HepG2 (cell line): ENCODE results near the gene TYW1. TPM values are rescaled to one million over a fixed set of nuclear protein-coding genes. Genes with fewer than 3 reads are reported as not detected.
A peak's percentile ranks its signal among the peaks of the same experiment; 100 is the strongest.

Experiments
- DNMT3B ChIP-seq: conservative IDR thresholded peaks from 2 replicates; pipeline ENCODE4 v1.6.1; 2016; ENCODE audit warnings: missing biosample characterization, control low read depth
- DR1 ChIP-seq: sonication (generic); formaldehyde crosslinking; IDR thresholded peaks from 2 replicates; pipeline ENCODE4 v1.8.0; 2021; ENCODE audit warnings: mild to moderate bottlenecking, missing genetic modification reagents, inconsistent platforms
- HOXA3 ChIP-seq: sonication (generic); formaldehyde crosslinking; IDR thresholded peaks from 2 replicates; pipeline ENCODE4 v1.5.0; 2020; ENCODE audit warnings: missing genetic modification reagents
- KAT8 ChIP-seq: IDR thresholded peaks from 2 replicates; pipeline ENCODE4 v1.6.1; 2016; ENCODE audit warnings: missing genetic modification reagents, missing compliant biosample characterization
- NFKB2 ChIP-seq: sonication (generic); formaldehyde crosslinking; IDR thresholded peaks from 2 replicates; pipeline ENCODE4 v1.4.0; 2020; ENCODE audit warnings: missing genetic modification reagents, borderline replicate concordance
- RFX5 ChIP-seq: IDR thresholded peaks from 2 replicates; pipeline ENCODE4 v1.6.1; 2011; ENCODE audit warnings: low read depth, low read length, improper control_type of control experiment
- SNAPC4 ChIP-seq: sonication (generic); formaldehyde crosslinking; IDR thresholded peaks from 2 replicates; pipeline ENCODE4 v1.4.0; 2020; ENCODE audit warnings: mild to moderate bottlenecking, missing genetic modification reagents
- TAF1 ChIP-seq: sonication (generic); formaldehyde crosslinking; IDR thresholded peaks from 2 replicates; pipeline ENCODE4 v1.4.0; 2020; ENCODE audit warnings: missing genetic modification reagents
- TFDP2 ChIP-seq: sonication (generic); formaldehyde crosslinking; IDR thresholded peaks from 2 replicates; pipeline ENCODE4 v1.4.0; 2020; ENCODE audit warnings: missing genetic modification reagents
- THAP11 ChIP-seq: IDR thresholded peaks from 2 replicates; pipeline ENCODE4 v1.6.1; 2016; ENCODE audit warnings: missing biosample characterization, missing genetic modification reagents
- UBTF ChIP-seq: sonication (generic); formaldehyde crosslinking; IDR thresholded peaks from 2 replicates; pipeline ENCODE4 v1.4.0; 2020; ENCODE audit warnings: mild to moderate bottlenecking, missing genetic modification reagents
- ZBTB2 ChIP-seq: sonication (generic); formaldehyde crosslinking; IDR thresholded peaks from 2 replicates; pipeline ENCODE4 v1.8.0; 2022; ENCODE audit warnings: low read depth, missing genetic modification reagents
- ZNF574 ChIP-seq: sonication (generic); formaldehyde crosslinking; IDR thresholded peaks from 2 replicates; pipeline ENCODE4 v1.4.0; 2020; ENCODE audit warnings: missing genetic modification reagents
- ZNF768 ChIP-seq: sonication (generic); formaldehyde crosslinking; IDR thresholded peaks from 2 replicates; pipeline ENCODE4 v1.4.0; 2020; ENCODE audit warnings: missing genetic modification reagents
- ZNF883 ChIP-seq: sonication (generic); formaldehyde crosslinking; IDR thresholded peaks from 2 replicates; pipeline ENCODE4 v1.5.1; 2020; ENCODE audit warnings: mild to moderate bottlenecking, missing genetic modification reagents; ENCODE audit errors: not compliant biosample characterization
- polyA plus RNA-seq, 8 experiments: library from polyadenylated mRNA; depleted of rRNA in 3 of 8; stranded (reverse) in 7 of 8; unstranded in 1 of 8; fragments of >200 nt; fragmentation: Illumina TruSeq in 4 of 8; extraction: Trizol in 4 of 8; gene quantifications; 2 replicates each; pipeline versions ENCODE4 v1.2.1 to v1.2.3, GENCODE V29; 2011 to 2016; ENCODE audit warnings: low read depth in 4 of 8, missing spikeins in 1 of 8, mixed read lengths in 1 of 8; ENCODE audit not compliant: insufficient read depth in 1 of 8
- total RNA-seq, 5 experiments: library from RNA; depleted of rRNA; stranded (reverse); fragments of >200 nt; fragmentation: Illumina TruSeq; extraction: Trizol; gene quantifications; 2 replicates each; pipeline ENCODE4 v1.2.3, GENCODE V29; 2016; ENCODE audit warnings: low read depth in 1 of 5

Gene TYW1
- total and polyA plus RNA-seq, 2 of the 13 experiments (the other 11 are each of a cell fraction or from before 2014, with no cell fraction given) = 8.6 to 17.6 TPM

GRCh38 chr7:66995050-66995776 lies 1.4 kb upstream of the TYW1 start, which contains the start of gene SBDS (continued):
- TF ChIP-seq TFDP2 (CRISPR knock-in tag) (peak; percentile 27; the same call in 1 of the 2 replicates), HOXA3 (peak; percentile 80), TAF1 (CRISPR knock-in tag) (peak; percentile 89), DNMT3B (0 out of 2 replicates have a peak, but pooled peaks have one; percentile 16), NFKB2 (peak; percentile 66; the same call in 1 of the 2 replicates), ZNF768 (CRISPR knock-in tag) (peak; percentile 71; the same call in 1 of the 2 replicates), ZNF883 (peak; percentile 68), ZNF574 (CRISPR knock-in tag) (peak; percentile 54; the same call in 1 of the 2 replicates), RFX5 (0 out of 2 replicates have a peak, but pooled peaks have one; percentile 30), ZBTB2 (CRISPR knock-in tag) (0 out of 2 replicates have a peak, but pooled peaks have one; percentile 34), SNAPC4 (CRISPR knock-in tag) (0 out of 2 replicates have a peak, but pooled peaks have one; percentile 55), UBTF (CRISPR knock-in tag) (peak; percentile 78), DR1 (CRISPR knock-in tag) (peak; percentile 60), THAP11 (CRISPR knock-in tag) (peak; percentile 91), KAT8 (CRISPR knock-in tag) (peak; percentile 81)
